Panc1 (cell line): Measurements from ENCODE around the gene ATP2A3. TPM values are rescaled to one million over a fixed set of nuclear protein-coding genes. Genes with fewer than 3 reads are reported as not detected.

Experiments used
- ATAC-seq: fragments of 200-7000 bp; cut with Tn5 transposase; 2 replicates; pipeline ENCODE4 v1.9.1; 2020; ENCODE audit warnings: mild to moderate bottlenecking, moderate library complexity
- BruUV-seq: library from RNA; stranded (reverse); fragments of 400-500 nt; replicated peaks from 2 replicates; lab custom pipeline; 2021; lab: Mats Ljungman, UMichigan
- CTCF ChIA-PET: fragments of 300-600 bp; sonication (Branson Sonifier 250); formaldehyde crosslinking; loops from one replicate; lab custom pipeline; 2022; ENCODE audit warnings: antibody characterized with exemption; lab: Charles Lee
- POLR2A ChIA-PET: fragments of 300-600 bp; sonication (Branson Sonifier 250); formaldehyde crosslinking; loops from one replicate; lab custom pipeline; 2022; ENCODE audit warnings: antibody characterized with exemption; lab: Charles Lee
- DNase-seq: peaks from one replicate; pipeline ENCODE4 v3.0.0-alpha.2; 2010; ENCODE audit warnings: low read depth, low spot score
- H3K27ac ChIP-seq: 2 replicates; pipeline ENCODE4 v1.5.1; 2011; ENCODE audit warnings: mild to moderate bottlenecking, low read length, inconsistent platforms
- H3K27me3 ChIP-seq: fragments of 200-500 bp; sonication (Bioruptor generic); 2 replicates; pipeline ENCODE4 v1.6.0; 2014; ENCODE audit warnings: low read length, inconsistent platforms; ENCODE audit not compliant: control insufficient read depth, insufficient read depth
- H3K36me3 ChIP-seq: fragments of 200-500 bp; sonication (Bioruptor generic); 2 replicates; pipeline ENCODE4 v1.5.1; 2014; ENCODE audit warnings: inconsistent platforms, mild to moderate bottlenecking, low read length, moderate library complexity; ENCODE audit not compliant: control insufficient read depth, insufficient read depth
- H3K4me1 ChIP-seq: 2 replicates; pipeline ENCODE4 v1.5.1; 2011; ENCODE audit warnings: inconsistent platforms, mild to moderate bottlenecking, low read length, moderate library complexity; ENCODE audit not compliant: control insufficient read depth, insufficient read depth
- H3K4me3 ChIP-seq, 2 experiments: 2 replicates each; pipeline ENCODE4 v1.5.1; 2011 to 2012; ENCODE audit warnings: low read depth in 2 of 2, low read length in 2 of 2, mild to moderate bottlenecking in 2 of 2, inconsistent platforms in 1 of 2, moderate library complexity in 1 of 2
- H3K9me3 ChIP-seq: fragments of 200-500 bp; sonication (Bioruptor generic); 2 replicates; pipeline ENCODE4 v1.5.1; 2014; ENCODE audit warnings: low read depth, mild to moderate bottlenecking, inconsistent platforms, low read length, moderate library complexity; ENCODE audit not compliant: control insufficient read depth, insufficient read depth
- POLR2AphosphoS5 ChIP-seq: IDR thresholded peaks from 2 replicates; pipeline ENCODE4 v1.6.1; 2012; ENCODE audit warnings: mild to moderate bottlenecking, low read depth, low read length, moderate library complexity
- SIN3A ChIP-seq: IDR thresholded peaks from 2 replicates; pipeline ENCODE4 v1.6.1; 2012; ENCODE audit warnings: low read depth, mild to moderate bottlenecking, low read length, moderate library complexity, borderline replicate concordance; ENCODE audit not compliant: insufficient read depth
- TCF7L2 ChIP-seq: IDR thresholded peaks from 2 replicates; pipeline ENCODE4 v1.6.1; 2011; ENCODE audit warnings: mild to moderate bottlenecking, low read depth, low read length, inconsistent platforms
- in situ Hi-C: cut with HindIII; loops from 2 replicates; pipeline ENCODE4 v1.10.0; 2016; ENCODE audit warnings: low sequenced_read_pairs, low pct_unique_long_range_greater_than_20kb
- intact Hi-C: fragments of 100-400 bp; cut with micrococcal nuclease; formaldehyde crosslinking; loops from one replicate; pipeline ENCODE4 v1.10.0; 2022; ENCODE audit not compliant: unreplicated experiment
- total RNA-seq: library from RNA; stranded (reverse); gene quantifications from one replicate; pipeline ENCODE4 v1.2.1, GENCODE V29; 2021; ENCODE audit not compliant: unreplicated experiment
- TF ChIP-seq, protein P1 (sequence below), 2 experiments: IDR thresholded peaks; 2 replicates each; pipeline ENCODE4 v1.6.1; 2011 to 2012; ENCODE audit warnings: low read depth in 2 of 2, control low read depth in 1 of 2, low read length in 1 of 2, mild to moderate bottlenecking in 1 of 2, moderate library complexity in 1 of 2; ENCODE audit not compliant: insufficient read depth in 1 of 2
- TF ChIP-seq, protein P2 (sequence below): fragments of 450-650 bp; IDR thresholded peaks from 2 replicates; pipeline ENCODE4 v1.5.1; 2017; ENCODE audit warnings: mild to moderate bottlenecking

The ATP2A3 gene
- total RNA-seq, 1 experiment from 2014 or later: 29.7 TPM

DNA sequence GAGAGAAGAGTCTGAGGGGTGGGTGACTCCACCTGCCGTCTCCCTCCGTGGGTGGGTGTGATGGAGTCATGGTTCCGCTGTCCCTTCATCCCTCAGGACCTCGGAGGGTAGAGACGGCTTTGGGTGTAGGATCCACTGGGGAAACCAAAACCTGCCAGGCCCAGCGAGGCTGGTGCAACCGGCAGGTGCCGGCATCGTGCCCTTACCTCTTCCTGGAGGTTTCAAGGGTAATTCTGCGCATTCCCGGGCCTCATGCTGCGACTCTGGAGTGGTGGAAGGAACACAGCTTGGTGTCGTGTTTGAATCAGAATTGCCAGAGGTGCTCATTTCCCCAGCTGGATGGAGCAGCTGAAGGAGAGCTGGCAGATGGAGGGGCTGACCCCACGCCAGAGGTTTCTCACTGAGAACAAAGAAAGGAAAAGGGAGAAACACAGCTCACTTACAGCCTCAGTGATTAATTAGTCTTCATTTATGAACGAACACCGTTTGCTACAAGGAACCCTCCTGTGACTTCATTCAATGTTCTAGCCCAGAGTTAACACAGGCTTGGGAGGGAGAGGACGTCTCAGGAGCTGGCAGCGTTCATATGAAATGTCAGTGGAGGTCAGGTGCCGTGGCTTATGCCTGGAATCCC, 16.3 kb upstream of the ATP2A3 start:
- Histone ChIP-seq H3K9me3 (no peaks in the 10 kb centered on the region), H3K4me1 (no peaks in the 10 kb centered on the region; the same call in 1 of the 2 replicates), H3K36me3 (no peaks in the 10 kb centered on the region), H3K27me3 (no peaks in the 10 kb centered on the region), H3K4me3 (no peak overlapping the region), H3K27ac (no peak overlapping the region)
- DNase-seq: no peak
- intact Hi-C loops (no loop called here), in situ Hi-C loops (no loop called here)
- no peak for TF ChIP-seq TCF7L2
- TF ChIP-seq, protein P1, sequence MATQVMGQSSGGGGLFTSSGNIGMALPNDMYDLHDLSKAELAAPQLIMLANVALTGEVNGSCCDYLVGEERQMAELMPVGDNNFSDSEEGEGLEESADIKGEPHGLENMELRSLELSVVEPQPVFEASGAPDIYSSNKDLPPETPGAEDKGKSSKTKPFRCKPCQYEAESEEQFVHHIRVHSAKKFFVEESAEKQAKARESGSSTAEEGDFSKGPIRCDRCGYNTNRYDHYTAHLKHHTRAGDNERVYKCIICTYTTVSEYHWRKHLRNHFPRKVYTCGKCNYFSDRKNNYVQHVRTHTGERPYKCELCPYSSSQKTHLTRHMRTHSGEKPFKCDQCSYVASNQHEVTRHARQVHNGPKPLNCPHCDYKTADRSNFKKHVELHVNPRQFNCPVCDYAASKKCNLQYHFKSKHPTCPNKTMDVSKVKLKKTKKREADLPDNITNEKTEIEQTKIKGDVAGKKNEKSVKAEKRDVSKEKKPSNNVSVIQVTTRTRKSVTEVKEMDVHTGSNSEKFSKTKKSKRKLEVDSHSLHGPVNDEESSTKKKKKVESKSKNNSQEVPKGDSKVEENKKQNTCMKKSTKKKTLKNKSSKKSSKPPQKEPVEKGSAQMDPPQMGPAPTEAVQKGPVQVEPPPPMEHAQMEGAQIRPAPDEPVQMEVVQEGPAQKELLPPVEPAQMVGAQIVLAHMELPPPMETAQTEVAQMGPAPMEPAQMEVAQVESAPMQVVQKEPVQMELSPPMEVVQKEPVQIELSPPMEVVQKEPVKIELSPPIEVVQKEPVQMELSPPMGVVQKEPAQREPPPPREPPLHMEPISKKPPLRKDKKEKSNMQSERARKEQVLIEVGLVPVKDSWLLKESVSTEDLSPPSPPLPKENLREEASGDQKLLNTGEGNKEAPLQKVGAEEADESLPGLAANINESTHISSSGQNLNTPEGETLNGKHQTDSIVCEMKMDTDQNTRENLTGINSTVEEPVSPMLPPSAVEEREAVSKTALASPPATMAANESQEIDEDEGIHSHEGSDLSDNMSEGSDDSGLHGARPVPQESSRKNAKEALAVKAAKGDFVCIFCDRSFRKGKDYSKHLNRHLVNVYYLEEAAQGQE (IDR thresholded peaks at IDR 0.05; ENCODE audit: insufficient read depth in 1 of 2, low read depth in 2 of 2, low read length in 1 of 2): no peak
- no peak for TF ChIP-seq POLR2AphosphoS5
- no peak for ATAC-seq
- ChIA-PET POLR2A (no interaction called here), CTCF (no interaction called here)
- BruUV-seq: no TSS peak

DNA sequence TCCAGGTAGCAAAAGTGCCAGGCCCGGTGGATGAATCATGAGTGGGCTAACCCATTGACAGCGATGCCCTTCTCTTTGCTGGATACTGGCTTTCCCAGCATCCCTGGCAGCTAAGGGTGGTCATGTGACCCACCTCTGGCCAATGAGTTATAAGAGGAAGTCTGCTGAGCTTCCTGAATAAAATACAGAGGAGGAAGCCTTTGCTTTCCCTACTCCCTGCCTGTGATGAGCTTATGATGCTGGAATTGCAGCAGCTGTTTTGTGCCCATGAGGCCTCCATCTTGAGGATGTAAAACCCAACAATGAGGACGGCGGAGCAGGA, 15.0 kb upstream of the ATP2A3 start:
- H3K36me3 ChIP-seq: no peaks in the 10 kb centered on the region
- intact Hi-C loops (no loop called here), in situ Hi-C loops (no loop called here)
- H3K27ac ChIP-seq: no peak overlapping the region
- CTCF ChIA-PET: no interaction called here
- no TSS peak for BruUV-seq
- no peak for ATAC-seq
- H3K4me3 ChIP-seq: no peak overlapping the region
- no peak for TF ChIP-seq TCF7L2
- TF ChIP-seq, protein P1 (IDR thresholded peaks at IDR 0.05; ENCODE audit: insufficient read depth in 1 of 2, low read depth in 2 of 2, low read length in 1 of 2): no peak
- TF ChIP-seq POLR2AphosphoS5: no peak
- no peak for TF ChIP-seq SIN3A
- TF ChIP-seq, protein P2, sequence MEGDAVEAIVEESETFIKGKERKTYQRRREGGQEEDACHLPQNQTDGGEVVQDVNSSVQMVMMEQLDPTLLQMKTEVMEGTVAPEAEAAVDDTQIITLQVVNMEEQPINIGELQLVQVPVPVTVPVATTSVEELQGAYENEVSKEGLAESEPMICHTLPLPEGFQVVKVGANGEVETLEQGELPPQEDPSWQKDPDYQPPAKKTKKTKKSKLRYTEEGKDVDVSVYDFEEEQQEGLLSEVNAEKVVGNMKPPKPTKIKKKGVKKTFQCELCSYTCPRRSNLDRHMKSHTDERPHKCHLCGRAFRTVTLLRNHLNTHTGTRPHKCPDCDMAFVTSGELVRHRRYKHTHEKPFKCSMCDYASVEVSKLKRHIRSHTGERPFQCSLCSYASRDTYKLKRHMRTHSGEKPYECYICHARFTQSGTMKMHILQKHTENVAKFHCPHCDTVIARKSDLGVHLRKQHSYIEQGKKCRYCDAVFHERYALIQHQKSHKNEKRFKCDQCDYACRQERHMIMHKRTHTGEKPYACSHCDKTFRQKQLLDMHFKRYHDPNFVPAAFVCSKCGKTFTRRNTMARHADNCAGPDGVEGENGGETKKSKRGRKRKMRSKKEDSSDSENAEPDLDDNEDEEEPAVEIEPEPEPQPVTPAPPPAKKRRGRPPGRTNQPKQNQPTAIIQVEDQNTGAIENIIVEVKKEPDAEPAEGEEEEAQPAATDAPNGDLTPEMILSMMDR: no peak
- H3K4me1 ChIP-seq: no peaks in the 10 kb centered on the region; the same call in 1 of the 2 replicates
- DNase-seq: no peak
- H3K27me3 ChIP-seq: no peaks in the 10 kb centered on the region
- no peaks in the 10 kb centered on the region for H3K9me3 ChIP-seq
- POLR2A ChIA-PET: no interaction called here
